IPS-18c (cell line): ENCODE measurements around the gene SPAG8.

Experiments
- H3K4me3 ChIP-seq: 2 replicates; pipeline ENCODE4 v1.7.0; 2013; ENCODE audit warnings: low read depth, mild to moderate bottlenecking, low read length, moderate library complexity; ENCODE audit not compliant: insufficient read depth
- H3K9me3 ChIP-seq: one replicate; pipeline ENCODE4 v1.6.1; 2013; ENCODE audit warnings: mild to moderate bottlenecking, low read length, moderate library complexity; ENCODE audit not compliant: control insufficient read depth, insufficient read depth

The SPAG8 gene

GRCh38 chr9:35763181-35763580 lies 48.9 kb downstream of the SPAG8 start:
- Histone ChIP-seq H3K4me3 (no peak overlapping the region), H3K9me3 (peaks cover 2% of the 10 kb centered on the region)

- Histone ChIP-seq H3K4me3 (no peak overlapping the region), H3K9me3 (peaks cover 2% of the 10 kb centered on the region)
These were observed 51.4 kb downstream of the SPAG8 start for GRCh38 chr9:35760651-35761050.

GRCh38 chr9:35759795-35760194 lies 52.3 kb downstream of the SPAG8 start:
- no peak overlapping the region for H3K4me3 ChIP-seq
- H3K9me3 ChIP-seq: peaks cover 2% of the 10 kb centered on the region
